ENCODE results near the gene TIMM29. TPM values are rescaled to one million over a fixed set of nuclear protein-coding genes. Genes with fewer than 3 reads are reported as not detected.
A peak's percentile ranks its signal among the peaks of the same experiment; 100 is the strongest.

The TIMM29 gene
- total RNA-seq, 1 donor from 2014 or later: 14.4 TPM

GRCh38 chr19:10911579-10912363, 16.8 kb upstream of the TIMM29 start:
- DNase-seq (ENCODE audit: low spot score): no peak

GRCh38 chr19:10912619-10913018, 16.0 kb upstream of the TIMM29 start:
- no peak for DNase-seq (ENCODE audit: low spot score)

GRCh38 chr19:10913716-10914340, 14.8 kb upstream of the TIMM29 start:
- DNase-seq (ENCODE audit: low spot score): no peak

- DNase-seq (ENCODE audit: low spot score): no peak
These were observed 13.2 kb upstream of the TIMM29 start for GRCh38 chr19:10915130-10916091.

- no peak for DNase-seq (ENCODE audit: low spot score)
These were observed 12.0 kb upstream of the TIMM29 start for GRCh38 chr19:10916602-10917001.

GRCh38 chr19:10918359-10918758, 10.3 kb upstream of the TIMM29 start:
- DNase-seq (ENCODE audit: low spot score): peak; percentile 73

GRCh38 chr19:10919352-10920287, 9.0 kb upstream of the TIMM29 start:
- DNase-seq (ENCODE audit: low spot score): no peak

GRCh38 chr19:10920288-10920655, 8.3 kb upstream of the TIMM29 start:
- DNase-seq (ENCODE audit: low spot score): no peak

- DNase-seq (ENCODE audit: low spot score): no peak
These were observed 7.8 kb upstream of the TIMM29 start for GRCh38 chr19:10920781-10921180.

GRCh38 chr19:10921199-10921909, 7.3 kb upstream of the TIMM29 start:
- DNase-seq (ENCODE audit: low spot score): no peak

GRCh38 chr19:10921910-10922637, 6.5 kb upstream of the TIMM29 start:
- no peak for DNase-seq (ENCODE audit: low spot score)

- DNase-seq (ENCODE audit: low spot score): no peak
These were observed 6.0 kb upstream of the TIMM29 start for GRCh38 chr19:10922638-10923014.

- no peak for DNase-seq (ENCODE audit: low spot score)
These were observed 5.1 kb upstream of the TIMM29 start for GRCh38 chr19:10923260-10924112.

- no peak for DNase-seq (ENCODE audit: low spot score)
These were observed 4.0 kb upstream of the TIMM29 start for GRCh38 chr19:10924597-10924996.

GRCh38 chr19:10927730-10928562, 665 bp upstream of the TIMM29 start:
- no peak for DNase-seq (ENCODE audit: low spot score)

GRCh38 chr19:10929402-10929794, 787 bp downstream of the TIMM29 start:
- DNase-seq (ENCODE audit: low spot score): no peak

- DNase-seq (ENCODE audit: low spot score): no peak
These were observed 6.9 kb downstream of the TIMM29 start for GRCh38 chr19:10935371-10936059.

All from mesenteric fat pad (tissue), 1 donor.